HG03469 (cell line): ENCODE measurements around the gene SPIRE2.
A peak's percentile ranks its signal among the peaks of the same experiment; 100 is the strongest.
"Not testable (repeated sequence)": the region's sequence is repeated elsewhere in the genome, so short reads cannot be mapped to it uniquely, and the experiment has no call there.

Experiments used
- ATAC-seq: cut with Tn5 transposase; IDR thresholded peaks from one replicate; pipeline ENCODE4 v1.9.1; 2021; ENCODE audit warnings: mild to moderate bottlenecking, moderate library complexity, moderate number of reproducible peaks; ENCODE audit not compliant: unreplicated experiment

Gene SPIRE2

GRCh38 chr16:89912143-89912542 lies 83.9 kb downstream of the SPIRE2 start:
- ATAC-seq, result no peak

GRCh38 chr16:89912627-89913026 lies 84.4 kb downstream of the SPIRE2 start:
- no peak for ATAC-seq

DNA sequence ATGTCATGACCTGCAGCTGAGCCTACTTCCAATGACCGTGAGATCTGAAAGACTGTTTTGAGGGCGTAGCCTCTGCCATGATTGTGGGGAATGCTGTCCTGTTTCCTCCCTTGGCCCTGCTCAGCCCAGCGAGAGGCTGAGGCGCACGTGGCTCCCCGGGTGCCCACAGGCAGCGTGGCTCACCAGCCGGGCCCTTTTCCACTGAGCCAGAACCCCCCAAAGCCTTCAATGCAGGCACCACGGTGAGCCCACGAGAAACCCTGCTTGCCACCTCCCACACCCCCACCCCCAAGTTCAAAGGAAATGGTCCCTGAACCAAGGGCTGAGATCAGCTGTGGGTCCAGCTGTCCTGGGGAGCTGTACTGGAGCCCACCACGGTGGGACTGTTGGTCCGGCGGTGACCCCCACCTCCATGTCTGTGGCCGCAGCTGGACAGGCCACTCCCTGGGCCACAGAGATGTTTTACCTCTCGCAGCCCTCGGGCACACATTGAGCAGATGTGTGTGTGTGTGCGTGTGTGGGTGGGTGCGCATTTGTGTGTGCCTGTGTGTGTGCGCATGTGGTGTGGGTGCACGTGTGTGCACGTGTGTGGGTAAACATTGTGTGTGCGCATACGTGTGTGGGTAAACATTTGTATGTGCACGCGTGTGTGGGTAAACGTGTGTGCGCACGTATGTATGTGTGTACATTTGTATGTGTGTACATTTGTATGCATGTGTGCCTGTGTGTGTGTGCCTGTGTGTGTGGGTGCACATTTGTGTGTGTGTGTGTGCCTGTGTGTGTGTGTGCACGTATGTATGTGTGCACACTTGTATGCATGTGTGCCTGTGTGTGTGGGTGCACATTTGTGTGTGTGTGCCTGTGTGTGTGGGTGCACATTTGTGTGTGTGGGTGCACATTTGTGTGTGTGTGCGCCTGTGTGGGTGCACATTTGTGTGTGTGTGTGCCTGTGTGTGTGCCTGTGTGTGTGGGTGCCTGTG lies 85.4 kb downstream of the SPIRE2 start:
- no peak for ATAC-seq

- ATAC-seq, result not testable (repeated sequence)
Observed at GRCh38 chr16:89914642-89915285, 86.5 kb downstream of the SPIRE2 start.

DNA sequence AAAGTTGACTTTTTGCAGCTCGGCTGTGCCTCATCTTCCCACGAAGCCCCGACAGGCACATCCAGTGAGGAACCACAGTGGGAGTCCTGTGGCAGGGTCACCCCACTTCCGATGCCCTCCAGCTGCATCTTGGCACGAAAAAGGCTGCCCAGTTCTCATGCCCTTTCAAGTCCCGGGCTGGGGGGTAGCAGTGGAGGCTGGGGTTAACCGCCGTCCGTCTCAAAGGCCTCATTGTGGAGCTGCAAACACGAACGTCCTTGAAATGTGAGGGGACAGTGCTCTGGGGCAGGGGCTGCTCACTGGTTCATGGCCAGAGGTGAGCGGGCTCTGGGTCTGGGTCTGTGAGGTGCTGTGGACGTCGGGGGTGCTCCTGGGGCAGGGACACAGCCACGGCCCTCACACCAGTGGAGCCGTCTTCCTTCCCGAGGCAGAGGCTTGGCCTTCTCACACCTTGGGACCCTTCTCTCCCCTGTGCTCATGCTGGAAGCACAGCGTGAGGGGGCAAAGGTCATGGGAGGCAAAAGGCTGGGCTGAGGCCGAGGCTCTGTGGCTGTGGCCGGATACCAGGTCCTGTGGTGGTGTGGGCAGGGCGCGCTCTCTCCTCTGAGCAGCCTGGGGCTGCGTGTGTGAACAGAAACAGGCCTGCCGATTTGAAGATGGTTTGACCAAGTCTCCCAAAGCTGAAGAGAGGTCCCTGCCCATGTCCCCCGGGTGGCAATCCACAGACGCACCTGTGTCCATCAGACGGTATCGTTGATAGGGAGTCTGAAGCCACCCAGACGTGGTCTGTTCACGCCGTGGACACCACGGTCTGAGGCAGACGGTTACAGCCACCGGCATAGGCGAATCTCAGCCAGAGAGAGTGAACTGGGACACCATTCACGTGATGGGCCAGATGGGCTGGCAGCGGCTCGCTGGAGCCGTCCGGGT lies 87.3 kb downstream of the SPIRE2 start:
- ATAC-seq, result no peak

GRCh38 chr16:89917773-89918452 lies 89.6 kb downstream of the SPIRE2 start:
- peak; percentile 62 for ATAC-seq

DNA sequence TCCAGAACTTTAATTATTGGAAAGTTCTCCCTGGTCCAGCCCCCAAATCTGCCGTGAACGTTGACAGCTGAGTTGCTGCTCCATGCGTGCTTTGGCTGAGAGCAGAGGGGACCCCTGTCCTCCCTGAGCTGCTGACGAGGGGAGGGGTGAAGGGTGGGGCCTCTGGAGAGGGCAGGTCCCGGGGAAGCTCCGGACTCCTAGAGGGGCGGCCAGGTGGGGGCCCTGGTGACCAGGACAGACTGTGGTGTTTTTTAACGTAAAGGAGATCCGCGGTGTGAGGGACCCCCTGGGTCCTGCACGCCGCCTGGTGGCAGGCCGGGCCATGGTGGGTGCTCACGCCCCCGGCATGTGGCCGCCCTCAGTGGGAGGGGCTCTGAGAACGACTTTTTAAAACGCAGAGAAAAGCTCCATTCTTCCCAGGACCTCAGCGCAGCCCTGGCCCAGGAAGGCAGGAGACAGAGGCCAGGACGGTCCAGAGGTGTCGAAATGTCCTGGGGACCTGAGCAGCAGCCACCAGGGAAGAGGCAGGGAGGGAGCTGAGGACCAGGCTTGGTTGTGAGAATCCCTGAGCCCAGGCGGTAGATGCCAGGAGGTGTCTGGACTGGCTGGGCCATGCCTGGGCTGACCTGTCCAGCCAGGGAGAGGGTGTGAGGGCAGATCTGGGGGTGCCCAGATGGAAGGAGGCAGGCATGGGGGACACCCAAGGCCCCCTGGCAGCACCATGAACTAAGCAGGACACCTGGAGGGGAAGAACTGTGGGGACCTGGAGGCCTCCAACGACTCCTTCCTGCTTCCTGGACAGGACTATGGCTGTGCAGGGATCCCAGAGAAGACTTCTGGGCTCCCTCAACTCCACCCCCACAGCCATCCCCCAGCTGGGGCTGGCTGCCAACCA lies 90.4 kb downstream of the SPIRE2 start, which contains the start of gene MC1R:
Gene MC1R, plus strand, starts transcription at position 410 of the 895 bp plus-strand sequence. Its CDS starts 397 bp downstream, at position 807.
- ATAC-seq, result no peak

DNA sequence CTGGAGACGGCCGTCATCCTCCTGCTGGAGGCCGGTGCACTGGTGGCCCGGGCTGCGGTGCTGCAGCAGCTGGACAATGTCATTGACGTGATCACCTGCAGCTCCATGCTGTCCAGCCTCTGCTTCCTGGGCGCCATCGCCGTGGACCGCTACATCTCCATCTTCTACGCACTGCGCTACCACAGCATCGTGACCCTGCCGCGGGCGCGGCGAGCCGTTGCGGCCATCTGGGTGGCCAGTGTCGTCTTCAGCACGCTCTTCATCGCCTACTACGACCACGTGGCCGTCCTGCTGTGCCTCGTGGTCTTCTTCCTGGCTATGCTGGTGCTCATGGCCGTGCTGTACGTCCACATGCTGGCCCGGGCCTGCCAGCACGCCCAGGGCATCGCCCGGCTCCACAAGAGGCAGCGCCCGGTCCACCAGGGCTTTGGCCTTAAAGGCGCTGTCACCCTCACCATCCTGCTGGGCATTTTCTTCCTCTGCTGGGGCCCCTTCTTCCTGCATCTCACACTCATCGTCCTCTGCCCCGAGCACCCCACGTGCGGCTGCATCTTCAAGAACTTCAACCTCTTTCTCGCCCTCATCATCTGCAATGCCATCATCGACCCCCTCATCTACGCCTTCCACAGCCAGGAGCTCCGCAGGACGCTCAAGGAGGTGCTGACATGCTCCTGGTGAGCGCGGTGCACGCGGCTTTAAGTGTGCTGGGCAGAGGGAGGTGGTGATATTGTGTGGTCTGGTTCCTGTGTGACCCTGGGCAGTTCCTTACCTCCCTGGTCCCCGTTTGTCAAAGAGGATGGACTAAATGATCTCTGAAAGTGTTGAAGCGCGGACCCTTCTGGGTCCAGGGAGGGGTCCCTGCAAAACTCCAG lies 91.5 kb downstream of the SPIRE2 start:
- ATAC-seq, result no peak

DNA sequence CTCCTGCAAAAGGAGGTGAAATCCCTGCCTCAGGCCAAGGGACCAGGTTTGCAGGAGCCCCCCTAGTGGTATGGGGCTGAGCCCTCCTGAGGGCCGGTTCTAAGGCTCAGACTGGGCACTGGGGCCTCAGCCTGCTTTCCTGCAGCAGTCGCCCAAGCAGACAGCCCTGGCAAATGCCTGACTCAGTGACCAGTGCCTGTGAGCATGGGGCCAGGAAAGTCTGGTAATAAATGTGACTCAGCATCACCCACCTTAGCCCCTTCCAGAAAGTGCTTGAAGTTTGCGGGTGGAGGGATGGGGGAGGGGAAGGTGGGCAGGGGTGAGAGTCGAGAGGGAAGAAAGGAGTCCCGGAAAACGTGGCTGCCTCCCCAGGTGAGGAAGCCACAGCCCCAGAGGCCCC lies 92.4 kb downstream of the SPIRE2 start:
- ATAC-seq, result no peak
